ENCODE results near the gene CAMK2A.

Gene CAMK2A

DNA sequence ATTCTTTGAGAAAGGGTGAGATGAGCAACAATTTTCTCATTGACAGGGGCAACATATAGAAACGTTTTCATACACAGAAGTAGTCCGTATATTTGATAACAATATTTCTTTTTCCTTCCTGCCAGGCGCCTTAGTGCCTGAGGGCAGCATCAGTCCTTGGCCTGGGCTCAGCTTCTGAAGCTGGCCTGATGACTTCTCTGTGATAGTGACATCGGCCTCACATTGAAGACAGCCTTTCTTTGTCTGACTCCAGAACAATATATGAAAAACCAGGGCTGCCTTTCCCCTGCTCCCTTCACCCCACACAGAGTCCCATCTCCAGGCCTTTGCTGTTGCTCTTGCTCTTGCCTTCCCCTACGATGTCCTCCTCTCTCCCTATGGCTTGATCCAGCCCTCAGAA lies 43.8 kb upstream of the CAMK2A start:
- Histone ChIP-seq H3K4me1 (ENCODE audit: control insufficient read depth, insufficient read depth, low read length) (no peaks in the 10 kb centered on the region), H3K27ac (ENCODE audit: extremely low read depth, low read depth, low read length) (no peak overlapping the region), H3K4me3 (ENCODE audit: low read depth, low read length) (no peak overlapping the region), H3K36me3 (ENCODE audit: control insufficient read depth in 2 of 2, insufficient read depth in 1 of 2, low read length in 2 of 2) (no peaks in the 10 kb centered on the region), H3K9me3 (ENCODE audit: control insufficient read depth, insufficient read depth, low read depth, low read length) (no peaks in the 10 kb centered on the region)
- ChIA-PET CTCF (no interaction called here), POLR2A (no interaction called here)
- TF ChIP-seq HOXC10 (CRISPR knock-in tag; IDR thresholded peaks at IDR 0.05) (no peak), GLIS1 (tag by site-specific recombination; IDR thresholded peaks at IDR 0.05) (no peak)

DNA sequence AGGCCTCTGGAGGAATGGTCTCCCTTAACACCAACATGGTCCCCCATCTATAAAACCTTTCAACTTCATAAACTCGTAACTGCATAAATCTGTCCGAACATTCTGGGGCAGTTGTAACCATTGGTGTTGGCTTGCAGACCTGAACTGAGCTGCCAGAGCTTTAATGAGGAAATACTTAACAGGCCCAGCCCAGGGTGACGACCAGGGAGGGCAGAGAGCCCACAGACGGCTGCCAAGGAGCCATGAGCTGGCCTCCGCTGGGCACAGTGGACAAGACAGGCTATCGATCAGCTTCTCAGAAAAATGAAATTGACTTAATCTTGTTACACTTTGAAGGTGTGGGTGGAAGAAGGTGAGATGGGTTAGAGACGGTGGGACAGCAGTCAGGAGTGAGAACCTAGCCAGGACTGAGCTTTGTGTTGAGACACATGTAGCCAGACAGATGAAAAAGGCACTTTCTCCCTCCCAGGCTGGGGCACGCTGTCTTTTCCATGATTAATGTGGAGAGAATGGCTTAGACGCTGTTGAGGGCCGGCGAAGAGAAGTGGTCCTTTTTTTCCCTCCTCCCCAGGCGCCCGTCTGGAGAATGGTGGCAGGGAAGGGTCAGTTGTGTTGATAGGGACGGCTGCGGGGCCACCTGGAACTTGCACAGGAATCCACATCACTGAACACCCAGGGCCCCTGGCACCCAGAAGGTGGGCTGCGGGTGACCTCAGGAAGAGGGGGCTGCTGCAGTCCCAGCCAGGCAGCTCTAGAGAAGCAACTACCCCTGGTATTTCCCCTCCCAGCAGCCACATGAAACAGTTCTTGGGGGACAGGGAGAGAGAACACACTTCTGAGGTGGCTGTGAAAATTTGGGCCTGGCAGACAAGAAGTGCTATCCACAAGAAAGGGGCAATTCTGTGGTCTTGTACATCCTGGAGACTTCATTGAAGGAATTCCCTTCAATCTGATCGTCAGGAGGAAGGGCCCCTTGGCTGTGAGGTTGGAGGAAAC lies 40.6 kb upstream of the CAMK2A start:
- no peaks in the 10 kb centered on the region for H3K9me3 ChIP-seq (ENCODE audit: control insufficient read depth, insufficient read depth, low read depth, low read length)
- no peaks in the 10 kb centered on the region for H3K4me1 ChIP-seq (ENCODE audit: control insufficient read depth, insufficient read depth, low read length)
- H3K4me3 ChIP-seq (ENCODE audit: low read depth, low read length) = no peak overlapping the region
- no peak overlapping the region for H3K27ac ChIP-seq (ENCODE audit: extremely low read depth, low read depth, low read length)
- TF ChIP-seq, protein P1, sequence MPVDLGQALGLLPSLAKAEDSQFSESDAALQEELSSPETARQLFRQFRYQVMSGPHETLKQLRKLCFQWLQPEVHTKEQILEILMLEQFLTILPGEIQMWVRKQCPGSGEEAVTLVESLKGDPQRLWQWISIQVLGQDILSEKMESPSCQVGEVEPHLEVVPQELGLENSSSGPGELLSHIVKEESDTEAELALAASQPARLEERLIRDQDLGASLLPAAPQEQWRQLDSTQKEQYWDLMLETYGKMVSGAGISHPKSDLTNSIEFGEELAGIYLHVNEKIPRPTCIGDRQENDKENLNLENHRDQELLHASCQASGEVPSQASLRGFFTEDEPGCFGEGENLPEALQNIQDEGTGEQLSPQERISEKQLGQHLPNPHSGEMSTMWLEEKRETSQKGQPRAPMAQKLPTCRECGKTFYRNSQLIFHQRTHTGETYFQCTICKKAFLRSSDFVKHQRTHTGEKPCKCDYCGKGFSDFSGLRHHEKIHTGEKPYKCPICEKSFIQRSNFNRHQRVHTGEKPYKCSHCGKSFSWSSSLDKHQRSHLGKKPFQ (tag by site-specific recombination; IDR thresholded peaks at IDR 0.05) = no peak
- TF ChIP-seq KLF1 (tag by site-specific recombination; IDR thresholded peaks at IDR 0.05) (no peak), ZNF514 (tag by site-specific recombination; IDR thresholded peaks at IDR 0.05) (no peak)
- TF ChIP-seq, protein P2, sequence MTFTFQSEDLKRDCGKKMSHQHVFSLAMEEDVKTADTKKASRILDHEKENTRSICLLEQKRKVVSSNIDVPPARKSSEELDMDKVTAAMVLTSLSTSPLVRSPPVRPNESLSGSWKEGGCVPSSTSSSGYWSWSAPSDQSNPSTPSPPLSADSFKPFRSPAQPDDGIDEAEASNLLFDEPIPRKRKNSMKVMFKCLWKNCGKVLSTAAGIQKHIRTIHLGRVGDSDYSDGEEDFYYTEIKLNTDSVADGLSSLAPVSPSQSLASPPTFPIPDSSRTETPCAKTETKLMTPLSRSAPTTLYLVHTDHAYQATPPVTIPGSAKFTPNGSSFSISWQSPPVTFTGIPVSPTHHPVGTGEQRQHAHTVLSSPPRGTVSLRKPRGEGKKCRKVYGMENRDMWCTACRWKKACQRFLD (tag by site-specific recombination; IDR thresholded peaks at IDR 0.05) = no peak
- ChIA-PET CTCF (interaction anchor here (0.6 to 1.0 kb wide), 3 partner anchors 11 to 368 kb away, joined by 3 to 4 read pairs (median 3); no protein-coding TSS in a partner anchor), POLR2A (no interaction called here)
- no peaks in the 10 kb centered on the region for H3K36me3 ChIP-seq (ENCODE audit: control insufficient read depth in 2 of 2, insufficient read depth in 1 of 2, low read length in 2 of 2)

DNA sequence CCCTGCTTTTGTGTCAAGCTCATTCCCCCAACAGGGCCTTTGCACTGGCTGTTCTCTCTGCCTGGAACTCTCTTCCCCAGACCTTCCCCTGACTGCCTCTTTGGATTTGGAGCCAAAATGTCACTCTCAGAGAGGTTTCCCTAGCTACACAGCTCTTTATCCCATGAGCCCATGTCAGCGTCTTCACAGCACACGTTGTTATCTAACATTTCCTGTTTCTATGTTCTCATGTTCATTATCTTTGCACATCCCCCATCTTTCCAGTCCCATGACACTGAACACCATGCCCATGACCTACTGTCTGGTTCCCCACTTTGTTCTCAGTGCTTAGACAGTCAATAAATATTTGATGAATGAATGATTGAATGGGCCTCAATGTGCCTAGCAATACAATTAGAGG lies 39.5 kb upstream of the CAMK2A start:
- Histone ChIP-seq H3K4me3 (ENCODE audit: low read depth, low read length) (no peak overlapping the region), H3K4me1 (ENCODE audit: control insufficient read depth, insufficient read depth, low read length) (no peaks in the 10 kb centered on the region), H3K27ac (ENCODE audit: extremely low read depth, low read depth, low read length) (no peak overlapping the region), H3K36me3 (ENCODE audit: control insufficient read depth in 2 of 2, insufficient read depth in 1 of 2, low read length in 2 of 2) (no peaks in the 10 kb centered on the region), H3K9me3 (ENCODE audit: control insufficient read depth, insufficient read depth, low read depth, low read length) (no peaks in the 10 kb centered on the region)
- ChIA-PET POLR2A (no interaction called here), CTCF (interaction anchor here (0.8 to 1.2 kb wide), 2 partner anchors 21 to 22 kb away, joined by 4 to 5 read pairs; no protein-coding TSS in a partner anchor)
- TF ChIP-seq, protein P3, sequence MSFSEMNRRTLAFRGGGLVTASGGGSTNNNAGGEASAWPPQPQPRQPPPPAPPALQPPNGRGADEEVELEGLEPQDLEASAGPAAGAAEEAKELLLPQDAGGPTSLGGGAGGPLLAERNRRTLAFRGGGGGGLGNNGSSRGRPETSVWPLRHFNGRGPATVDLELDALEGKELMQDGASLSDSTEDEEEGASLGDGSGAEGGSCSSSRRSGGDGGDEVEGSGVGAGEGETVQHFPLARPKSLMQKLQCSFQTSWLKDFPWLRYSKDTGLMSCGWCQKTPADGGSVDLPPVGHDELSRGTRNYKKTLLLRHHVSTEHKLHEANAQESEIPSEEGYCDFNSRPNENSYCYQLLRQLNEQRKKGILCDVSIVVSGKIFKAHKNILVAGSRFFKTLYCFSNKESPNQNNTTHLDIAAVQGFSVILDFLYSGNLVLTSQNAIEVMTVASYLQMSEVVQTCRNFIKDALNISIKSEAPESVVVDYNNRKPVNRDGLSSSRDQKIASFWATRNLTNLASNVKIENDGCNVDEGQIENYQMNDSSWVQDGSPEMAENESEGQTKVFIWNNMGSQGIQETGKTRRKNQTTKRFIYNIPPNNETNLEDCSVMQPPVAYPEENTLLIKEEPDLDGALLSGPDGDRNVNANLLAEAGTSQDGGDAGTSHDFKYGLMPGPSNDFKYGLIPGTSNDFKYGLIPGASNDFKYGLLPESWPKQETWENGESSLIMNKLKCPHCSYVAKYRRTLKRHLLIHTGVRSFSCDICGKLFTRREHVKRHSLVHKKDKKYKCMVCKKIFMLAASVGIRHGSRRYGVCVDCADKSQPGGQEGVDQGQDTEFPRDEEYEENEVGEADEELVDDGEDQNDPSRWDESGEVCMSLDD (tag by site-specific recombination; IDR thresholded peaks at IDR 0.05) = no peak
- no peak for TF ChIP-seq ZNF391 (tag by site-specific recombination; IDR thresholded peaks at IDR 0.05; ENCODE audit: borderline replicate concordance, low read depth)
- TF ChIP-seq ZNF623 (tag by site-specific recombination; IDR thresholded peaks at IDR 0.05) = peak; percentile 64
- no peak for TF ChIP-seq ZNF596 (tag by site-specific recombination; IDR thresholded peaks at IDR 0.05)
- no peak for TF ChIP-seq KLF7 (tag by site-specific recombination; IDR thresholded peaks at IDR 0.05; ENCODE audit: borderline replicate concordance)
- TF ChIP-seq, protein P4, sequence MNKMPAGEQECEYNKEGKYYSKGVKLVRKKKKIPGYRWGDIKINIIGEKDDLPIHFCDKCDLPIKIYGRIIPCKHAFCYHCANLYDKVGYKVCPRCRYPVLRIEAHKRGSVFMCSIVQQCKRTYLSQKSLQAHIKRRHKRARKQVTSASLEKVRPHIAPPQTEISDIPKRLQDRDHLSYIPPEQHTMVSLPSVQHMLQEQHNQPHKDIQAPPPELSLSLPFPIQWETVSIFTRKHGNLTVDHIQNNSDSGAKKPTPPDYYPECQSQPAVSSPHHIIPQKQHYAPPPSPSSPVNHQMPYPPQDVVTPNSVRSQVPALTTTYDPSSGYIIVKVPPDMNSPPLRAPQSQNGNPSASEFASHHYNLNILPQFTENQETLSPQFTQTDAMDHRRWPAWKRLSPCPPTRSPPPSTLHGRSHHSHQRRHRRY (tag by site-specific recombination; IDR thresholded peaks at IDR 0.05) = no peak
- TF ChIP-seq ZNF610 (tag by site-specific recombination; IDR thresholded peaks at IDR 0.05; ENCODE audit: borderline replicate concordance) = no peak
- no peak for TF ChIP-seq ZNF585B (tag by site-specific recombination; IDR thresholded peaks at IDR 0.05)

Measured in HEK293 (cell line).